Right cardiac atrium (tissue), 5 donors: Measurements from ENCODE around the gene RAB34. TPM values are rescaled to one million over a fixed set of nuclear protein-coding genes. Genes with fewer than 3 reads are reported as not detected.
"Not testable (repeated sequence)": the region's sequence is repeated elsewhere in the genome, so short reads cannot be mapped to it uniquely, and the experiment has no call there.

Experiments
- ATAC-seq, 2 donors: fragments of 200-7000 bp; cut with Tn5 transposase; one replicate each; pipeline versions ENCODE4 v1.8.0 to v1.9.1; 2020; ENCODE audit warnings: moderate library complexity in 2 of 2, mild to moderate bottlenecking in 1 of 2
- DNase-seq, 3 donors: peaks; one replicate each; pipeline ENCODE4 v3.0.0-alpha.2; 2020
- H3K27ac ChIP-seq: one replicate; pipeline ENCODE4 v1.5.1; 2013; ENCODE audit warnings: mild to moderate bottlenecking, low read length, control low read depth, moderate library complexity
- H3K27me3 ChIP-seq: one replicate; pipeline ENCODE4 v1.6.1; 2013; ENCODE audit not compliant: control insufficient read depth, insufficient read depth
- H3K4me1 ChIP-seq: one replicate; pipeline ENCODE4 v1.6.1; 2013; ENCODE audit warnings: low read length; ENCODE audit not compliant: control insufficient read depth, insufficient read depth
- H3K4me3 ChIP-seq: one replicate; pipeline ENCODE4 v1.5.1; 2013; ENCODE audit warnings: low read length, control low read depth
- H3K9me3 ChIP-seq: one replicate; pipeline ENCODE4 v1.6.1; 2013; ENCODE audit warnings: low read length; ENCODE audit not compliant: control insufficient read depth
- WGBS: extraction: QIAGEN DNeasy Blood & Tissue Kit; methylation state at CpG from one replicate; pipeline ENCODE4 v1.1.7; 2013; 5-methylcytosine and 5-hydroxymethylcytosine counted together
- intact Hi-C, 4 donors: fragments of 100-400 bp; cut with DNase I; formaldehyde crosslinking; loops; one replicate each; pipeline versions ENCODE4 v1.11.0 to v1.14.0; 2022 to 2023
- polyA plus RNA-seq: library from polyadenylated mRNA; stranded (reverse); fragments of 200-250 nt; gene quantifications from one replicate; pipeline ENCODE4 v1.2.3, GENCODE V29; 2013
- total RNA-seq, 4 donors: library from RNA; stranded (reverse); fragmentation: NEBNext Ultra II Directional; extraction: Animal tissue kit (Norgen Biotek cat#: 25700); gene quantifications; one replicate each; pipeline ENCODE4 v1.2.1, GENCODE V29; 2021
- donor health status: healthy with polysubstance abuse.
- donor health status: DM: no; HTN: yes; CAD: no.
- donor health status: DM: no; HTN: no; CAD: no.
- donor health status: DM: no; HTN: yes; CAD: no; lungs with severe emphysema.
- donor health status: DM: yes; HTN: yes; CAD: no.

The RAB34 gene
- total and polyA plus RNA-seq, 5 donors = 56.9 to 62.2 (median 58.7) TPM

- 88% methylated on average over 22 of the region's 22 CpGs for WGBS
- no peak overlapping the region for H3K4me3 ChIP-seq
- intact Hi-C loops = no loop called here
- H3K4me1 ChIP-seq = no peaks in the 10 kb centered on the region
- DNase-seq (peak in 2 of 3 donors; percentile 38 to 51), ATAC-seq (peak in 1 of 2 donors; percentile 10)
- no peaks in the 10 kb centered on the region for H3K9me3 ChIP-seq
- no peaks in the 10 kb centered on the region for H3K27me3 ChIP-seq
- H3K27ac ChIP-seq = no peak overlapping the region
These were observed 20.4 kb upstream of the RAB34 start for GRCh38 chr17:28737770-28738679.

- no peaks in the 10 kb centered on the region for H3K9me3 ChIP-seq
- peak in 1 of 3 donors; percentile 9 for DNase-seq
- ATAC-seq = no peak
- no peak overlapping the region for H3K27ac ChIP-seq
- no peaks in the 10 kb centered on the region for H3K27me3 ChIP-seq
- WGBS = 97% methylated on average over 12 of the region's 12 CpGs
- intact Hi-C loops = no loop called here
- H3K4me1 ChIP-seq = no peaks in the 10 kb centered on the region
- no peak overlapping the region for H3K4me3 ChIP-seq
These were observed 19.6 kb upstream of the RAB34 start for GRCh38 chr17:28737316-28737715.

GRCh38 chr17:28735913-28736769, 18.5 kb upstream of the RAB34 start:
- H3K4me3 ChIP-seq, ATAC-seq, DNase-seq, H3K4me1 ChIP-seq, intact Hi-C loops, H3K27me3 ChIP-seq, H3K9me3 ChIP-seq, H3K27ac ChIP-seq: not testable (repeated sequence)
- WGBS = 93% methylated on average over 5 of the region's 8 CpGs

- DNase-seq = peak in 1 of 3 donors; percentile 5
- peak in 1 of 2 donors; percentile 16 for ATAC-seq
- 84% methylated on average over 5 of the region's 5 CpGs for WGBS
- intact Hi-C loops = no loop called here
- no peaks in the 10 kb centered on the region for H3K27me3 ChIP-seq
- no peak overlapping the region for H3K27ac ChIP-seq
- H3K9me3 ChIP-seq = no peaks in the 10 kb centered on the region
- H3K4me3 ChIP-seq = no peak overlapping the region
- H3K4me1 ChIP-seq = no peaks in the 10 kb centered on the region
These were observed 17.6 kb upstream of the RAB34 start for GRCh38 chr17:28735242-28735722.

- H3K27ac ChIP-seq = no peak overlapping the region
These were observed 17.1 kb upstream of the RAB34 start for GRCh38 chr17:28734712-28735241.

GRCh38 chr17:28733346-28733745, 15.7 kb upstream of the RAB34 start:
- H3K4me3 ChIP-seq = no peak overlapping the region
- no peak for DNase-seq
- ATAC-seq = no peak
- intact Hi-C loops = no loop called here
- no peaks in the 10 kb centered on the region for H3K4me1 ChIP-seq
- H3K9me3 ChIP-seq = no peaks in the 10 kb centered on the region
- H3K27ac ChIP-seq = no peak overlapping the region
- H3K27me3 ChIP-seq = no peaks in the 10 kb centered on the region
- 90% methylated on average over 1 of the region's 1 CpG for WGBS

More at GRCh38 chr17:28734712-28735241, 17.1 kb upstream of the RAB34 start:
- WGBS = 81% methylated on average over 10 of the region's 10 CpGs
- Histone ChIP-seq H3K4me3 (no peak overlapping the region), H3K4me1 (no peaks in the 10 kb centered on the region), H3K9me3 (no peaks in the 10 kb centered on the region), H3K27me3 (no peaks in the 10 kb centered on the region)
- no peak for ATAC-seq
- intact Hi-C loops = no loop called here
- DNase-seq = no peak

- DNase-seq = no peak
- ATAC-seq = no peak
- no peak overlapping the region for H3K27ac ChIP-seq
- H3K4me1 ChIP-seq = peaks cover 3% of the 10 kb centered on the region
- no peak overlapping the region for H3K4me3 ChIP-seq
- WGBS = 84% methylated on average over 11 of the region's 11 CpGs
- H3K27me3 ChIP-seq = no peaks in the 10 kb centered on the region
- intact Hi-C loops = loop anchor here in 2 of 4 donors (5.0 to 10.0 kb wide), 3 partner anchors 185 to 385 kb away; partner anchors contain the start of gene PHF12 (in 1 of the 2)
- no peaks in the 10 kb centered on the region for H3K9me3 ChIP-seq
These were observed 12.3 kb upstream of the RAB34 start for GRCh38 chr17:28729950-28730330.

GRCh38 chr17:28728364-28729200, 10.9 kb upstream of the RAB34 start, which contains the start of gene NEK8:
Gene NEK8 (plus strand): TSS chr17:28728788. CDS start chr17:28728814, 26 bp downstream.
- Histone ChIP-seq H3K4me3 (peak within 1 kb of the TSS; percentile 55), H3K27me3 (no peaks in the 10 kb centered on the region), H3K27ac (peak within 1 kb of the TSS; percentile 75), H3K4me1 (peaks cover 3% of the 10 kb centered on the region), H3K9me3 (no peaks in the 10 kb centered on the region)
- intact Hi-C loops = loop anchor here in 2 of 4 donors (5.0 to 10.0 kb wide), 3 partner anchors 186 to 386 kb away; partner anchors contain the start of gene PHF12 (in 1 of the 2)
- under 1% methylated on average over 64 of the region's 64 CpGs for WGBS
- ATAC-seq = peak; percentile 84 to 85
- peak; percentile 95 to 98 (median 98) for DNase-seq

- intact Hi-C loops = loop anchor here in 2 of 4 donors (2.0 to 10.0 kb wide), 4 partner anchors 24 to 388 kb away; partner anchors contain the start of gene PHF12 (in 1 of the 2)
- H3K27me3 ChIP-seq = no peaks in the 10 kb centered on the region
- H3K9me3 ChIP-seq = no peaks in the 10 kb centered on the region
- peak overlapping the region; percentile 0 for H3K27ac ChIP-seq
- DNase-seq = peak; percentile 91 to 97 (median 96)
- peaks cover 3% of the 10 kb centered on the region for H3K4me1 ChIP-seq
- under 1% methylated on average over 57 of the region's 57 CpGs for WGBS
- H3K4me3 ChIP-seq = peak overlapping the region; percentile 52
- peak; percentile 75 to 79 for ATAC-seq
These were observed 9.2 kb upstream of the RAB34 start for GRCh38 chr17:28726627-28727491.
